ENCODE results near the gene CNNM1. TPM values are rescaled to one million over a fixed set of nuclear protein-coding genes. Genes with fewer than 3 reads are reported as not detected.
A peak's percentile ranks its signal among the peaks of the same experiment; 100 is the strongest.

Gene CNNM1
- polyA plus RNA-seq, 1 donor: 1.8 TPM

DNA sequence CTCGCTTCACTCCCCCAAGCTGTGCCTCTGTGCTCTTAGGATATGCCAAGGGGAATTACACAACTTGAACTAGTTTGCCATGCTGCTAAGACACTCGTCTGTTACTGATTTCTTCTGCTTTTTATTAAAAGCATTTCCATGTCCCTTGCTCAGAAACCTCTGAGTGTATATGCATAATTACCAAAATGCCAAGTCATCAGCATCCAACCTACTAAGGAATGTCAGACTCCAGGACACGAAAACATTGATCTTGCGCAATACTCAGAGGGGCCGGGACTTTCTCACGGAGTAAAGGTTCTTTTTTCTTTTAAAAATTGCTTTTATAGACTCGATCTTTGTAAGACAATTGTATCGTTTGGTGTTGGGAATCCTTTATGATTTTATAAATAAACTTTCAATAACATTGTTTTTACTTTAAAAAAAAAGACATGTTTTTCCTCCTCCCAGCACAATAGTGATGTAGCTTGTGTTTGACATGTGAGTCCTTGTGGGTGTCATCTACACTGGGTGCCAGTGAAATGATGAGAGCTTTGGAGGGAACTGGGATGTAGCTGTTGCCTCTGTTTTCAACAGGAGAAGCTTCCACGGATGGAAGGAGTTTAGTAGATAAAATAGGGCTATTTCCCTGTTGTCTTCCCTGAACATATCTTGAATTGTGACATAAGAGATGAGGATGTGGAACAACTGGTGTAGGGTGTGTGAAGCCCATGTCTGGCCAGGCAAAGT is 43.6 kb downstream of the CNNM1 start:
- no peak for DNase-seq

DNA sequence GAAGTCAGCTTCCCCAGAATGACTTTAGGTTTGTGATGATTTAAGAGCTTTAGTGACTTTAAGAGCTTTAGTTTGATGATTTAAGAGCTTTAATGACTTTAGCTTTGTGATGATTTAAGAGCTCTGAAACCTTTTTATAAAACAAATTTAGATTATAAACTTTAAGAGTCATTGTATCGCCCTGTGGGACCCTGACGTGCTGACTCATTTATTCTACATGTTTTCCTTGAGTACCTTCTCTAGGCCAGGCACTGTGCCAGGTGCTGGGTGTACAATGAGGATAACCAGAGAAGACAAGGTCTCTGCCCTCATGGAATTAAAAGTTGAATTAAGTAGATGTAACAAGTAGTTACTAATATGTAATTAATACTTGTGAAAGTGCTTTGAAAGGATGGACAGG is 45.4 kb downstream of the CNNM1 start:
- DNase-seq: no peak

DNA sequence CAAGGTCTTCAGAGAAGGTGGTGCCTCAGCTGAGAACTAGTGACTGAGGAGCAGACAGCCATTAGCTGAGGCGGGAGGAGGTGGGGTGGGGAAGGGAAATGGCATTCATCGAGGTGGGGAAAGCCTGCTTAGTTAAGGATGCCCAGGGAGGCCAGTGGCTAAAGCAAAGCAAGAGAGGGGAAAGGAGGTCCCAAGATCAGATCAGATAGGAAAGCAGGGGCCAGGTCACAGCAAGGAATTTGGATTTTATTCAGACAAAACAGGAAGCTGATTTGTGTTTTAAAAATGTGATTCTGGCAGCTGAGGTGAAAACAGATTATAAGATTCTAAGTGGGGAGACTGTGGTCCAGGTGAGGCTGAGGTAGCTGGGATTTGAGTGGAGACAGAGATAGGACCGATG is 45.8 kb downstream of the CNNM1 start:
- no peak for DNase-seq

DNA sequence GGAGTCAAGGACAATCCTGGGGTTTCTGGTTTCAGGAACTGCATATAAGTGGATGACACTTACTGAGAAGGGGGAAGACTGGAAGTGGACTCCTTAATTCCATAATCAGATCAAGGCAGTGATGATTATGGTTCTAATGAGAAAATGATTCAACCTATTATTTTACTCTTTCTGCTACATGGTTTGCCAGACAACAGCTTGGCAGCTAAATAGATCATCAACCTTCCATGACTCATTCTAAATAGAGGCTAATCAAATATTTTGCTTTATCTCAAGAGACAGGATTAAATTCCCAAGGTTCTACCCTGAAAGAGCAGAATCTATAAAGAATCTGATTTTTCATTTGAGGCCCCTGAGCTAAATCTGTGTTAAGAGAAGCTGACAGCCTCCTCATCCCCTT is 46.3 kb downstream of the CNNM1 start:
- no peak for DNase-seq

DNA sequence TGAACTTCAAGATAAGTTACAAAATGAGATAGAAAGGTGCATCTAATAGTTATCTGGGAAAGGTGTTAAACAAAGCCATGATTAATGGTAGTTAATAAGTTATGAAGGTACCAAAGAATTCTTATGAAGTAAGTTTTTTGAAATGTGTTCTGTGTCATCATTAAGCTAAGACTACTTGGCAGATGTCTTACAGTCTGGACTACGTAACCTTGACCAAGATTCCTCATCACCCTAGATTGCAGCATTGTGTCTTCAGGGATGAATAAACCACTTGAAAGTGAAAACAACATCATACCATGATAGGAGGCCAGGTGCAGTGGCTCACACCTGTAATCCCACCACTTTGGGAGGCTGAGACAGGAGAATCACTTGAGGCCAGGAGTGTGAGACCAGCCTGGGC is 53.0 kb downstream of the CNNM1 start:
- DNase-seq: no peak

DNA sequence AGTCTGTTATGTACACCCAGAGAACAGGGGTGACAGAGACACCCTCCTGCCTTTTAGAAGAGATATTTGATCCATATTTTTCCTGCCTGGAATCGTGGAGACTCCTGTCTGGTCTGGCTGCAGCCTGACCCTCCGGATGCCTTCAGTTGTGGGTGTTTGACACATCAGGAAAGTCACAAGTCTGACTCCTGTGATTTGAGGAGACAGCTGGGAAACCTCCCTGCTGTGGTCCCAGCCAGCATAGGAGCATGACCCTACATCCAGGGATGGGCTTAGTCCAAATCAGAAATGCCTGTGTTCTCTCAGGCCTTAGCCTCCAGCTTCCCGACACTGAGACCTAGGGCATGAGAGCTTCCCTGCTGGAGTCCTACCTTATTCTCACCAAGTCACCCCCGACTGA is 57.9 kb downstream of the CNNM1 start:
- no peak for DNase-seq

DNA sequence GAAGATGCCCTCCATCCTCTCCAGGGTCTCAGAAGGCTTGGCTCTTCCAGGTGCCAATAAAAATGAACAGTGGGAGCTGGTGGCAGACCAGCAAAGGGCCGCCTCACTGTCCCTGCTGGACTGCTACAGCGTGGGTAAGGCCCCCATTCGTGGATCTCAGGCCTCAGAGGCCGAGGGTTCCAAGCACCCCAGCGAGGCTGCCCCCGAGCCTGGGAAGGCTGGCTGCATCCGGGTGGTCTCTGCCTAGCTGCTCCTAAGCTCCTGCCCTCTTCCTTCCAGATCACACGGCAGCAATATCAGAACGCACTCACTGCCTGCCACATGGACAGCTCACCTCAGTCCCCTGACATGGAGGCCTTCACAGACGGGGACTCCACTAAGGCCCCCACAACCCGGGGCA is 58.4 kb downstream of the CNNM1 start:
- no peak for DNase-seq

DNA sequence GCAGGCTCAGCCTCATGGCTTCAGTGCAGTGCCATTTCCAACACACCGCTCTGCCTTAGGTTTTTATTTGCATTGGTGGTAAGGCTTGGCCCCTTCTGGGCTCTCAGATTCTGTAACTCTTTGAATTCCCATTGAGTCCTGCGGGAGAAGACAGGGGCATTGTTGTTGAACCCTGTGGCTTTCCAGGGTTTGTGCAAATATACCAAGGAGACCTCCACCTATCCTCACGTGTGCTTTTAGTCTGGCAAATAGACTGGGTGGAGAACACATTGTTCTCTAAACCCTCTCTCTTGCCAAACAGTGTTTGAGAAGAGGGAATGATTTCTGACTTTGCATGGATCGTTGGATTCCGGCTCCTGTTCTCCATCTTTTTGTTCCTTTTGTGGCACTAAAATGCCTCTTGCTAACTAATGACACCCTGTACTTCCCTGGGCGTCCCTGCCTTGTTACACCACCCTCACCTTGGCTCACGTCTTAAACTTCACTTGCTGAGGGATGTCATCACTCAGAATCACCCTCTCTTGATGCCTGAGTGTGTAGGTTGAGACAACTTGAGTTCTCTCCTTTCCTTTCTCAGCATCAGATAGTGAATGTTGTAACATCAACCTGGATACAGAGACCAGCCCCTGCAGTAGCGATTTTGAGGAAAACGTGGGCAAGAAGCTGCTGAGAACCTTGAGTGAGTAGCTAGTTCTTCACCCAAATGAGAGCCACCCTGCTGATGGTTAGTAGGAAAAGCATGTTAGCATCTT is 60.7 kb downstream of the CNNM1 start:
- DNase-seq: no peak

DNA sequence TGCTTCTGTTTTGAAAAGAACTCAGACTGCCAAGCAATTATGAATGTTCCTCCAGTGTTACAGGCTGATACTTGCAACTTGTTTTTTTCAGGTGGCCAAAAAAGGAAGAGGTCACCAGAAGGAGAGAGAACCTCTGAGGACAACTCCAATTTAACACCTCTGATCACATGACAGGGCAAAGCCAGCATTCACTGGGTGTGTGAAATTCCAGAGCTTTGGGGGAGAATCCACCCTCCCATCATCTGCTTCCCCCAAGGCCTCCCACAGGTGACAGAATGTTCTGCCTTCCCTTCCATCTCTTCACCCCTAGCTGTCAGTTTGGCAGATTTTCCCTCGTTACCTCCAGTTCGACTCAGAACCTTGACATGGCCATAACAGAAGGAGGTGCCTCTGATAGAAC is 62.2 kb downstream of the CNNM1 start:
- DNase-seq: no peak

DNA sequence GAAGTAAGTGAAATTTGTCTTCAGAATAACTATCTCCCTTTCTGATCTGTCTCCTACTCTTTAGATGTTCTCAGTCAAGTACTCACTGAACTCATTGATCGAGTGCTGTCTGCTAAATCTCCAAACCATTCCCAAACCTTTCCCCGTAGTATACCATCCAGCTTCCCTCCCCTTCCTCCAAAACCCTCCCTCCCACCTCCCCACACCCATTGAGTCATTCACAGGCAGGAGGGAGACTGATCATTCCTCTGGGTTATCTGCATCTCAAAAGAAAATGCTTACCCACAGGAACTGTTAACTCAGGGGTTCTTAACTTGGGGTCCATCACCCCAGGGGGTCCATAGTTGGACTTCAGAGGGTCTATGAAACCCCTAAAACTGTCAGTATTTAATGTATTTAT is 63.9 kb downstream of the CNNM1 start:
- no peak for DNase-seq

DNA sequence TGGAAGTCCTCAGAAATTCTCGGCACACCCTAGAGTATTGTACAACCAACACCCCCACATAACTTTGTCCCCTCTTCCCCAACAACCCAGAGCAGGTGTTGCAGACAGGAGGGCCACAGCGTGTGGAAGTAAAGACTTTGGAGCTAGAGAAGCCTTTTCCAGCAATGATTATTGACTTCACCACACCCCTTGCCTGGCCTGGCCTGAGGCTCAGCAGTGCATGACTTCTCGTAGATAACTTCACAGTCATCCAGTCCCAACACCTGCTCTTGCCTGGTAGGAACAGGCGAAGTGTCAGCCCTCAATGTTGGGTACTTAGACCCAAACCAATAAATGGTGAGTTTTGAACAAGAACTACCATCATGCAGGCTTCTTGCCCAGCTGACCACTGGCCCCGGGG is 64.5 kb downstream of the CNNM1 start:
- no peak for DNase-seq

DNA sequence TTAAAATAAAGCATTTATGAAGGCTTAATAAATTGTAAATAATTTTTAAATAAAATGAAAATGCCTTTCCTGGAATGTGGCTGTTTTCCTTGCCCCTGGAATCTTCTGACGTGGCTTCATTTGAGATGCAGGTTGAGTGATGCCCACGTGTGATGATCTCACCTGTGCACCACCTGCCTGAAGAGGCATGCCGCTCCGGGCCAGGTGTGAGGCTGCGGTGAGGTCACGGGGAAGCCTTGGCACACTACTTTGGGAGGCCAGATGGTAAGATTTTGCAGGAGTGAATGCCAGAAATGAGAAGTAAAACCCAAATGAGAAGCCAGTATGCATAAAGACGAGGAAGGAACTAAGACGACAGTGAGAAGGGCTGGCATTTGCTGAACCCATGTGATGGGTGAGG is 65.1 kb downstream of the CNNM1 start:
- DNase-seq: no peak

DNA sequence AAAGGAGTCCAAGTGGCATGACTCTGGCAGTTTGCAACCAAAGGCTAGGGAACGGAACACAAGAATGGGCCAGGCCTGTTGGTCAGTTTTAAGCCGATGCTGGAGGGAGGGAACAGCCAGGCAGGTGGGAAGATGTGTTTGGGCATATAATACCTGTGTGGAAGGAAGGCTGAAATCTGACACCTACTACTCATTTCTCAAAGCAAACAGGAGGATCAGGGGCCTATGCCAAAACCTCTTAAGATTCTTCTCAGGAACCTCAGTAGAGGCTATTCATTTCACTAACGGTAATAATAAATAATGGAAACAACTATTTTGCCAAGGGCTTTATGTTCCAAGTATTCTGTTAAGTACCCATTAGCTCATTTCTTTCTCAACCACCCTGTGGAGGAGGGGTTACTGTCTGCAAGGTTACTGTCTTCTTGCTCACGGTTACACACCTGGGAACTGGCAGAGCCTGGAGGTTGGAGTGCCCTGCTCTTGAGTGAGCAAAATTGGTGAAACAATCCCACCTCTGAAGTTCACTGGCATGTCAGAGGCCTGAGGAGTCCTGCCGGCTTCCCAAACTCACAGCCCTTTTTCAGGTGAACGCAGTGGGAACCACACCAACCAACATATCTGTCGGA is 65.7 kb downstream of the CNNM1 start:
- no peak for DNase-seq

DNA sequence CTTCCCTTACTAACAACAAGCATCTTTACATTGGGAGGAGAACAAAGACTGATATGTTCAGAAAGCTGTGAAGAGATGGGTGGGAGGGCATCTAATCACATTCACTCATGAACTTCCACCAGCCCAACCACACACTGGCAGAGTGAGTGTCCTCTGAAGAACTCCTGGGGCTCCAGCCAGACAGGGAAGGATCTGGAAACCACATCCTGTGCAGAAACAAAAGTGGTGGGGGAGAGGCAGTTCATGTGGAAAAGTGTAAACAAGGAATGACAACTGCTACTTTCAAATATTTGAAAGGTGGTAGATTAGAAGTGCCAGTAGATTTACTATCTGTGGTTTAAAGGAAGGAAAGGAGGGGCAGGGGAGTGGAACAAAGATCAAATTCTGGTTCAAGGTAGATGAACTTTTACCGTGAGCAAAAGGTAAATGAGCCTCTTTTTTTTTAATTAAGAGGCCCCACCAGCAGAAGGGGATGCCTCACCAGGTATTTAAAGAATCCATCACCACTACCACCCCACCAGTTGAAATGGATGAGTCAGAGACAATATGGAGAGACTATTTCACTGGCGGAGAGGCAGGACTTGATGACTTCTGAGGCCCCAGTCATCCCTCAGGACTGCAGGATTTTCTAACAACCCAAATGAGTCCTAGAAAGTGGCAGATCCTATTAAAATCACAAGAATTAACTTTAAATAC is 66.7 kb downstream of the CNNM1 start:
- DNase-seq: peak; percentile 38

DNA sequence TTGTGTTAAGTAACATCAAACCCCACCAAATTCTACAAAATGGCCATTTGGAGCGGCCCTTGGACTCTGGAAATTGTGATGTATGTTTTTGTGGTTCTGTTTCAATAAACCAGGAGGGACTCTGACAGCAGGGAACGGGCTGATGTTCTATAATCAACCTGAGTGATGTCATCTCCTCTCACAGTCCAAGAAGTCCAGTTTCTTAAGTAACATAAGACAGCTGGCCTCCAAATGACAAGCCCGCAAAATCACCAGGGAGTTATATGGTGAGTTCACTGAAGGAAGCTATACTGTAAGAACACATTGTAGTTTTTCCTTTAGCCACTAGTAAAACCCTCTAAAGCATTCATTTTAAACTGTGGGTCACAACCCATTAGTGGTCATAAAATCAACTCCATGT is 67.3 kb downstream of the CNNM1 start:
- DNase-seq: no peak

DNA sequence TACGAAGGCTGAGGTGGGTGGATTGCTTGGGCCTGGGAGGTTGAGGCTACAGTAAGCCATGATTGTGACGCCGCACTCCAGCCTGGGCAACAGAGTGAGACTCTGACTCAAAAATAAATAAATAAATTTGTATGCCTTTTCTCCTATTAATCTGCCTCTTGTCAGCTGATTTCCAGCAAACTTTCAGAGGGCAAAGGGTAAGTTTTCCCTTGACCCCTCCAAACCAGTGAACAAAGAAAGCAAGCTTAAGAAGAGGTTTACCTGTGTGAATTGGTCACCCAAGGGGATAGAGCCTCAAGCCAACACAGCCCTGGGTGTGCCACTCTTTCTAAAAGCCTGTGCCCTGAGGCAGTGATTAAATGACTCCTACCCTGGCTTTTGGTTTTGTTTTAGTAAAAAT is 70.5 kb downstream of the CNNM1 start:
- no peak for DNase-seq

DNA sequence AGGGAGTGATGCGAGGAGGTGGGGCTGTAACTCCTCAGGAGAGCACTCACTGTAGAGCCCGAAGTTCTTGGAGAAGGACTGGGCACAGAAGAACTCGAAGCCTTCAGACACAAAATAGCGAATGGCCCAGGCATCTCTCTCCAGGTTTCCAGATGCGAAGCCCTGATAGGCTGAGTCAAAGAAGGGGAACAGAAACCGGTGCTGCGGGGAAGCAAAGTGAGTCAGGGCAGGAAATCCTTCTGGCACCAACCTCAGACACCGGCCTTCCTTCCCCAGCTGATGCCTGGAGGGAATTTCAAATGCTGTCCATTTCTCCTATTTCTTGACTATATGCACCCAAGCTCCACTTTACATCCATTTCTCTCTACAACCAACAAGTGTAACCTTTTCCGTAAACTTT is 74.5 kb downstream of the CNNM1 start:
- no peak for DNase-seq

DNA sequence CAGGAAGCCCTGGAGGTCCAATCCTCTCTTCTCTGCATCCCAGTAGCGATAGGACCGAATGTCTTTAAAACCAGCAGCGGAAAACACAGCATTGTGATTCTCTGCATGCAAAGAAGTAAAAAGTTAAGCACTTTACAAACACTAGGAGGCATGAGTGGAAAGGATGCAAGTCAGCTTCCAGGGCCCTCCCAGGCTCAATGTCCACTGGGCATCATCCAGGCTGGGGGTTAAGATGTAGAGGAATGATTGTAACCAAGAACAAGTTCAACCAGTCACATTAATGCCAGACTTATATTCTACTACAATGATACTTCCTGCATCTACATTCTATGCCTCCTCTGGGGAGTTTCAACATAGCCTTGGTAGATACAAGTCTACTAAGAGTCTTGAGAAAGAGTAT is 77.0 kb downstream of the CNNM1 start:
- DNase-seq: no peak

DNA sequence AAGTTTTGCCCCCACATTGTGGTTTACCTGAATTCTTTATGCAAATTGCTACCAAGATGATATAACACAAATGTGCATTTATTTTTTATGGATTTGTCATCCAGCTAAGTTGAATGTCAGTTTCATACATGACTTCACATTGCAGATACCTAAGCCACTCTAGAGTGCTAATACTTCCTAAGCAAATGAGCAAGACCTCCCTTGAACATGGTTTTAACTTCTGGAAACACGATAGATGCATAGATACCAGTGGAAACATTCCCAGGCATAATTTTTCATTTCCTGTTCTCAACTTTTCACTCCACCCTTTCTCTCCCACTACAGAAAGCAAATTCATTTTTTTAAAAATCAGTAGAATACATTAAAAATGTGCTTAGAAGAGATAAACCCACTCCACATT is 81.0 kb downstream of the CNNM1 start:
- DNase-seq: no peak

DNA sequence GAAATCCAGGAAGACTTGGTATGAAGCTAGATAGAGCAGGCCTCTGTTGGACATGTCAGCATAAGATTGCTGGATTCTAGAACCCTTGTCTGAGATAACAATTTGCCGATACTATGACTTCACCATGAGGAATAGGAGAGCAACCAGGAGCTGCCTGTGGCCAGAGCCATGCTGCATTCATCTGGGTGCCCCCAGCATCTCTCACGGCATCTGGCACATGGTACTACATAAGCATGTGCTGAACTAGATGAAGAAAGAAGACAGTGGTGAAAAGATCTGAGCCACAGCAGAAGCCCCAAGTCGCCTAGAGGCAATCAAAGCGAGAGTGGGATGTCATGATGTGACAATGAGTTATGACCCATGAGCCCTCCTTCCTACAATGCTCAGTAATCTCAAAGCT is 81.7 kb downstream of the CNNM1 start:
- no peak for DNase-seq

DNA sequence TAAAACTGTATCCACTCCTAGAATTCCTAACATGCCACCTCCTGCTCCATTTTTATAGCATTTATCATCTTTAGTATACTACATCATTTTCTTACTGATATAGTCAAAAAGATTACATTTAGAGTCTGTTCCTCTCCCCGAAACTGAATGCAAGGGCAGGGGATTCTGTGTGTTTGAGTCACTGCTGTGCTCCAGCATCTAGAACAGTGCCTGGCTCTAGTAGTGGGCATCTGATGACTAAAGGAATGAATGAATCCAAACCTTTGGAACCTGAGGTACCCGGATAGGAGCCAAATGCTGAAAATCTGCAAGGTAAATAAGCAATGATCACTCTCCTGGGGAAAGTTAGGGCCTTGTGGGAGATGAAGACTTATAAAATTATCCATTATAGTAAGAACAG is 82.4 kb downstream of the CNNM1 start:
- DNase-seq: no peak

DNA sequence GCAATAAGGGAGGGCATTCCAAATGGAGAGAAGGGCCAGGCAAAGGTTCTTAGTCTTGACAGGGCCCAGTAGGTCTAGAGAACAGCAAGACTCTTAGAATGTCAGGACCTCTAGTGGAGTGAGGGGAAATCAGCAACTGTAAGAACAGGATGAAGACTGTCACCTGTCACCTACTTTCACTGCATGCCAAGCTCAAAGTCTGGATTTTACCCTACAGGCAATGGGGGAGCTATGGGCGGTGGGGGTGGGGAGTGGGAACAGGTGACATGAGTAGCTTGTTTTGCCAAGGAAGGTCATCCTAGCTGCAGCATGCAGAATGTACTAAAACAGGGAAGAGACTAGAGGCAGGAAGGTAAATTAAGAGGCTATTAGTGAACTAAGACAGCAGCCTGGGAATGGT is 82.9 kb downstream of the CNNM1 start:
- no peak for DNase-seq
